CD4-positive, alpha-beta T cell treated with Interleukin-17A for 1 hour (primary cell): ENCODE measurements around the gene STK32C.
"Not testable (repeated sequence)": the region's sequence is repeated elsewhere in the genome, so short reads cannot be mapped to it uniquely, and the experiment has no call there.

Source experiments
- DNase-seq: peaks from one replicate; pipeline ENCODE4 v3.0.0-alpha.2; 2020

The STK32C gene

DNA sequence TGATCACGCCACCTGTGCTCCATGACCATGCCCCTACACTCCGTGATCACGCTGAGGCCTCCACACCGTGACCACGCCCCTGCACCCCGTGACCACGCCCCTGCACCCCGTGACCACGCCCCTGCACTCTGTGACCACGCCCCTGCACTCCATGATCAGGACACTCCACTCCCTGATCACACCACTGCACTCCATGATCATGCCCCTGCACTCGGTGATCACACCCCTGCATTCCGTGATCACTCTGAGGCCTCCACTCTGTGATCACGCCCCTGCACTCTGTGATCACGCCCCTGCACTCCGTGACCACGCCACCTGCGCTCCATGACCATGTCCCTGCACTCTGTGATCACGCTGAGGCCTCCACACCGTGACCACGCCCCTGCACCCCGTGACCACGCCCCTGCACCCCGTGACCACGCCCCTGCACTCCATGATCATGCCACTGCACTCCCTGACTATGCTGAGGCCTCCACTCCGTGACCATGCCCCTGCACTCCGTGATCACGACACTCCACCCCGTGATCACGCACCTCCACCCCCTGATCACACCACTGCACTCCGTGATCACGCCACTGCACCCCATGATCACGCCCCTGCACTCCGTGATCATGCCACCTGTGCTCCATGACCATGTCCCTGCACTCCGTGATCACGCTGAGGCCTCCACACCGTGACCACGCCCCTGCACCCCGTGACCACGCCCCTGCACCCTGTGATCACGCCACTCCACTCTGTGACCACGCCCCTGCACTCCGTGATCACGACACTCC, 27.7 kb downstream of the STK32C start:
- no peak for DNase-seq

DNA sequence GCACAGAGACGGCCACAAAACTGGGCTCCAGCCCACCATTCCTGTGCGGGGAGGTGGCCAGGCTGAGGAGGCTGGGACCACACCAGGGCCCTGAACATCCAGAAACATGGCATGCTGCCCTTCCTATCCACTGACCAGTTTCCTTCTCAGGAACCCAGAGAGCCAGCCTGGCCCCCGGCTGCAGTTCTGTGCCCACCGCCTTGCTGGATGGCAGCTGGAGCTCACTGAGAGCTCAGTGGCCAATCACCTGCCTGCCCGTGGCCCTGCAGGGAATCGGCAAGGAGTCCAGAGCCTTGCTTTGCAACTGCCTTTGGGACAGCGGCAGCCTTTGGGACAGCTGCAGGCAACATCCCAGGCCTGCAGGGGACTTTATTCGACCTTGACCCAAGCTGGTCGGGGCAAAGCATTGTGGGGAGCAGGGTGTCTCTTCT, 30.4 kb downstream of the STK32C start:
- DNase-seq, result no peak

DNA sequence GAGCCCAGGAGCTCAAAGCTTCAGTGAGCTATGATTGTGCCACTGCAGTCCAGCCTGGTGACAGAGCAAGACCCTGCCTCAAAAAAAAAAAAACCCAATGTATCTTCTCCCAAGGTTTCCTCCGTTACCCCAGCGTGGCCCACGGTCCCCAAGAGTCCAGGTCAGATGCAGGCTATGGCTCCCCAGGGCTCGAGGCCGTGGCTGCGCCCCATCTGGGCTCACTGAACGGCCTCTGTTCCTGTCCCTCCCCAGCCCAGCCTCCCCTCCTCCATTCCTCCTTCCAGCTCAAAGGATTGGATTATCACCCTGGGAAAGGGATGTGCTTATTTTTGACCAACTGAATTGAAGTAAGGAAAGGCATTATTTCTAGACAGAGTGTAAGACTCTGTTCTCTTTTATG, 31.0 kb downstream of the STK32C start:
- no peak for DNase-seq

DNA sequence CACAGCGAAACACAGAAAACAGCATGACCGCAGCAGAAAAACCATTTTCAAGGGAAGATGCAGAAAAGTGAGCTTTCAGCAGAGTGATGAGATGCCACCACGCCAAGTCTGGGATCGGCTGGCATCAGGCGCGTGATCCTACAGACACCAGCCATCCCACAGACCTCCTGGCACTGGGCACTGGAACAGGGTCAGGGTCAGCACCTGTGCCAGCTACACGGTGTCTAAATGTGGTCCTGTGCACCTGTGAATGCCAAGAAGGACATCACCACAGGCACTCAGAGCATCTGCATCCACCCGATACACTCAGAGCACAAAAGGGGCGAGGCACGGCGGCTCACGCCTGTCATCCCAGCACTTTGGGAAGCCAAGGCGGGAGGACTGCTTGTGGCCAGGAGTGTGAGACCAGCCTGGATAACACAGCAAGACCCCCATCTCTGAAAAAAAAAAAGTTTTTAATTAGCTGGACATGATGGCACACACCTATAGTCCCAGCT, 31.5 kb downstream of the STK32C start:
- DNase-seq, result no peak

DNA sequence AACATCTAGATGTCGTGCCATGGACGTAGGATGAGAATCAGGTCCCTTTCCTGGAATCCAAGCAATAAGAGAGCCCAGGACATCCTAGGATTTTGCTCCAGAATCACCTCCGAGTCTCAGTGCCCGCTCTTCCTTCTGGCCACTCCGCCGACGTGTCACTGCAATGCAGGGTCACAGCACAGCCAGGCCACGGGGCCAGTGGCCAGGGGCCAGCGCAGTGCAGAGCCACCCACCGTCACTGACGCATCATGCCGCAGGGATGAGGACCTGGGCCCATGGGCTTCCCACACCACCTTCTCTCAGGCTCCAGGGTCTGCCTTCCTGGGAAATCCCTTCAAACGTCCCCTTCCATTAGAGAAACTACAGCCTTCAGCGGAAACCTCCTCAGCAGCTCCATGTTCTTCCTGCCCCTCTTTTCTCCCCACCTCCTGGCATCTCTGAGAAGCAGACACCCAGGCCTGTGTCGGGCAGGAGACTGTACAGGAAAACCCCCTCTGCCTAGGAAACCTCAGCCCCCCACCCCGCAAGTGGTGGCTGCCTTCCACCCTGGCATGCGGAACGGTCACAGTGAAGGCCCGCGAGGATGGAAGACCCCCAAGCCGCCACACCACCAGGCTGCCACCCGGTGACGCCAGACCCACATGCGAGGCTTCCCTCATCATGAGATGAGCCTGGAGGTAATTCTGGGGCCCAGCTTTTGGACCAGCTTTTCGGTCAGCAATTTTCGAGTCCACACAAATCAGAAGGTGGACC, 32.1 kb downstream of the STK32C start:
- no peak for DNase-seq

DNA sequence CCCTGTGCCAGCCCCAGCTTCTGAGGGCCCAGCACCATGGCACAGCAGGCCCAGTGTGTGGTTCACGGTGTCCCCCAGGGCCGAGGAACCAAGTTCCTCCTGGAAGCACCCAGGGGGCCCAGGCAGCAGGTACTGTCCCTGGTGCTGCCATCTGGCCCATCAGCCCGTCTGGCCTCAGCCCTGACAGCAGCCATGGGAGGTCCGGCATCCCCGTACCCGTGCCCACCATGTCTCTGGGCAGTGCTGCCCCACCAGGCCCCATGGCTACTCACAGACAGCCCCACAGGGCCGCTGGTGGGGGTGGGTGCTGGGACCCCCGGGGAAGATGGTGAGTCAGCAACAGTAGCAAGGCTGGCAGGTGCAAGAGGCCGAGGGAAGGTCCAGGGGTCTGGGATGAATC, 32.8 kb downstream of the STK32C start:
- DNase-seq, result no peak

DNA sequence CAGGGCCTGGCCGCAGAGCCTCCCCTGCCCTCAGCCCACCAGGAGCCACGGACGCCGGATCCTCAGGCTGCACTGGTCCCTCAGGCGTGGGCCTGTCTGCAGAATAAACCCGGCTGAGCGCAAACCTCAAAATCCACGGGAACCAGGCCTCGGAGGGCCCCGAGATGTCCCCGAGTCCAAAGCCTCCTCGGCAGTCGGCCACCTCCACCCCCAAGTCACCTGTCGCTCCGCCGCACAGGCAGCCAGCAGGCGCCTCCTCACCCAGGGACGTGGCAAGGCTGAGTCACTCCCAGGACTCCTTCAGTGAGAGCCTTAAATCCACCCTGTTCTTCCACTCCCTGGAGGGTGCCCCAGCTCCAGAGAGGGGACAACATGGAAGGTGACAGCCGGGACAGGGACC, 33.2 kb downstream of the STK32C start:
- no peak for DNase-seq

DNA sequence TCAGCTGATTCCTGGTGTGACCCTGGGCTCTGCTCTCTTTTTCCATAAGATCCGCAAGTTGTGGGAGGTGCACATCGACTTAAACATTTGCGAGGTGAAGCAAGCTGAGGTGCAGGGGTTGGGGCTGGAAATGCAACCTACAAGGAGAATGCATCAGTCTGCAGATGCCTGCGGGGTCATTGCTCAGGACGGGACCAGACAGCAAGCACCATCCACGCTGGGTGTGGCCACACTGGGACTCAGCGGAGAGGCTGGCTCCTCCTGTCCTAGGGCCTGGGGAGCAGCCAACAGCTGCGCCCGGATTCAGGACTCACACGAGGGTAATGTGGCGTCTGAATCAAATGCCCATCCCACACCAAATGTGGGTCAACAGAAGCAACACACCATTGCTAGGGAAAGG, 33.8 kb downstream of the STK32C start:
- no peak for DNase-seq

DNA sequence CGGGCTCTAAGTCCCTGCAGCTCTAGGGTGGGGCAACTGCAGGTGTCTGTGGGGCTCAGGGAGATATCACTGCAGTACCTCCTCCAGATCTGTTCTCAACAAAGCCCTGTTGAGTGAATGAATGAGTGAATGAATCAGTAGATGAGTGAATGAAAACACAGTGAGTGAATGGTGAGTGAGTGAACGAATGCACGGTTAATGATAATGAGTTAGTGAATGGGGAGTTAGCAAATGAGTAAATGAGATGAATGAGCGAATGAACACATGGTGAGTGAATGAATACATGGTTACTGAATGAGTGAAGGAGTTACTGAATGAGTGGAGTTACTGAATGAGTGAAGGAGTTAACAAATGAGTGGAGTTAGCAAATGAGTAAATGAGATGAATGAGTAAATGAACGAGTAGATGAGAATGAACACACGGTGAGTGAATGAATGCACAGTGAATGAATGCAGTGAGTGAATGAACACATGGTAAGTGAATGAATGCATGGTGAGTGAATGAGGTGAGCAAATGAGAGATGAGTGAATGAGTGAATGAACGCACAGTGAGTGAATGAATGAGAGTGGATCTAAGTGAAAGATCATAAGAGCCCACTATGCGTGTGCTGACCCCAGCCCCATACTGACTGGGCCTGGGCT, 34.3 kb downstream of the STK32C start:
- DNase-seq, result no peak

DNA sequence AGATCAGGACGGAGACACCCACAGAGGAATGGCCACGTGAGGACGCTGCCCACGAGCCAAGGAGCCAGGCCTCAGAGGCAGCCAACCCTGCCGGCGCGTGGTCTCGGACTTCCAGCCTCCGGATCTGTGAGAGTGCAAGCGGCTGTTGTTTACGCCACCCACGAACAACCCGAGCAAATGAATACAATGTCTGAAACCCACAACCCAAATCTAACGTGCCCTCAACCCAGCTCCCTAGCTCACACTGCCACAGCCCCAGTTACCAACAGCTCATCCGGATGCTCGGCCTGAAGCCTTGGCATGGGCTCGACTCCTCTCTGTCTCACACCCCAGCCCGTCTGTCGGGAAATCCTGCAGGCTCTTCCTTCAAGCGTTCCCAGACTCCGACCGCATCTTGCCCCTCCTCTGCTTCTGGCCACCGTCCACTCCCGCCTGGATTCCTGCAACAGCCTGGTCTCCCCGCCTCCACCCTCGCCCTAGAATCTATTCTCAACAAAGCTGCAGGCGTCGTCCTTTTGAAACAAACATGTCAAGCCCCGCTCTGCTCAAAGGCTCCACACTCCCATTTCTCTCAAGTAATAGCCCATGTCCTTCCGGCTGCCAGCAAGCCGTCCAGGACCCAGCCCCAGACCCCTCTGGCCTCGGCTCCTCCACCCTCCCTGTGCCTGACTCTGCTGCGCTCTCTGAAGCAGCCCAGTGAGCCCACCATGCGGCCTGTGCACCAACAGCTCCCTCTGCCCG, 35.3 kb downstream of the STK32C start:
- DNase-seq, result no peak

DNA sequence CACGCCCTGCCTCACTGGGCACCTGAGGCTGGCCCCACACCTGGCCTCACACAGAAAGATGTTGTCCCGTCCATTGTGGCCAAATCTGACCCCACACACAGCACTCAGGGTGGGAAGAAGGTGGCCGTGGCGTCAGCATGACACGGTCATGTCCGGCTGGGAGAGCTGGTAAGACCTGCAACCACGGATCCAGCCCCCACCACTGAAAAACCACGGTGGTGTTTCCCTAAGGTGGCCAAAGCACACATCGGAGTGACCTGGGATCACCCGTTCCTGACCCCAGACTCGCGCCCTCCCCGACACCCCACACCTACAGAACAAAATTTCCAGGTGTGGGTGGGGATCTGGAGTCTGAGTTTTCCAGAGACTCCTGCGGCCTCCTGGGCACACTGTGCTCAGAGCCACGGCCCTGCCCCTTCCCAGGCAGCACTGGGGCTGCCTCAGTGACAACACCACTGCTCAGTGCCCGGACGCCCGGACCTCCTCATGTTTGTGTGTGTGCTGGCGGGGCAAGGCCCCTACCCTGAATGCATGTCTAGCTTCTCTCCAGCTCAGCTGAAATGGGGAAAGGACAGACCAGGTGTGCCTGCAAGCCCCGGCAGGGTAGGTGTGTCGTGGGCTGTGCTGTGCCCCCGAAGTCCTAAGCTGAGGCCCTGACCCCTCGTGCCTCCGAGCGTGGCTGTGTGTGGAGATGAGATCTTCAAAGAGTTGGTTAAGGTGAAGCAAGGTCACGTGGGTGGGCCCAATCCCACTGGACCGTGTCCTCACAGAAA, 36.1 kb downstream of the STK32C start:
- DNase-seq, result no peak

DNA sequence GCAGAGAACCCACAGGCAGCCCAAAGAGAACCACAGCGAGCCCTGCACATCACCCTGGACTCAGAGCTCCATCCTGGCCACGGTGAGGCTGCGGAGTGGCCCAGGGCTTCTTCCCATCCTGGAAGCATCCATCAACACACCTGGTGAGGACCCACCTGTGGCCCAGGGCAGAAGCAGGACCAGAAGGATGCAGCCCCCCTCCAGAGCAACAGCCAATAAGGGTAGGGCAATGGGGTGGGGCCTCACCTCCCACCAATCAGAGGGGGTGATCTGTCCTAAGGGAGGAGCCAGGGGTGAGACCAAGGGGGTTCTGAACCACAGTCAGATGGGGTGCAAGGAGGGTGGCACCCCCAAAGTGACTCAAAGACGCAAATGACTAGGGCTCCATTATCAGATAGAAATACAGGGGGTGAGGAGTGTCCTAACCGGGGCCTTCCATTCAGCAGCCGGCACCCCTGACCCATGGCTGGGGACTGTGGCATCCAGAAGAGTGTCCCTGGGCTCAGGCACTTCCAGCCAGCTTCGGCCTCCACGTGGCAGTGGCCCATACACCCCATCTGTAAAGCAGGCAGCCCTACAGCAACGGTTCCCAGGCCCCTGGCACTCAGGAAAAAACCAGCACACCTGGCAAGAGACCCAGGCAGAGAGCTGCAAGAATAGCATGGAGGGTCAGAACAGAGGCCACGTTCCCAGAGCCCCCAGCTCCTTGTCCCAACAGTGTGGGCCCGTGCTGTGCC, 36.9 kb downstream of the STK32C start:
- no peak for DNase-seq

DNA sequence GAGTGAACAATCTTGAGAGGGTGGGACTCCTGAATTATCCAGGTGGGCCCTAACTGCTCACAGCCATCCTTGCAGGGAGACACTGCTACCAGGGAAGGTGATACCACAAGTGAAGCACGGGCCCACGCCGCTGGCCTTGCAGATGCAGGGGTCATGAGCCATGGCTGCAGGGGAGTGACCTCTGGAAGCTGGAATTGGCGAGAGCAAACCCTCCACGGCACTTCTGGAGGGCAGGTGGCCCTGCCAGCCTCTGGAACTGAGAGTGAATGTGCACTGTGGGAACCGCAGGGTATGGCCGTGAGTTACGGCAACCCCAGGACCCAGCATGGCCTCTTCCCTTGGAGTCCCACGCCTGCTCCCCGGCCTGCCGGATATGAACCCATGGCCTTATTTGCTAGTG, 37.5 kb downstream of the STK32C start:
- no peak for DNase-seq

DNA sequence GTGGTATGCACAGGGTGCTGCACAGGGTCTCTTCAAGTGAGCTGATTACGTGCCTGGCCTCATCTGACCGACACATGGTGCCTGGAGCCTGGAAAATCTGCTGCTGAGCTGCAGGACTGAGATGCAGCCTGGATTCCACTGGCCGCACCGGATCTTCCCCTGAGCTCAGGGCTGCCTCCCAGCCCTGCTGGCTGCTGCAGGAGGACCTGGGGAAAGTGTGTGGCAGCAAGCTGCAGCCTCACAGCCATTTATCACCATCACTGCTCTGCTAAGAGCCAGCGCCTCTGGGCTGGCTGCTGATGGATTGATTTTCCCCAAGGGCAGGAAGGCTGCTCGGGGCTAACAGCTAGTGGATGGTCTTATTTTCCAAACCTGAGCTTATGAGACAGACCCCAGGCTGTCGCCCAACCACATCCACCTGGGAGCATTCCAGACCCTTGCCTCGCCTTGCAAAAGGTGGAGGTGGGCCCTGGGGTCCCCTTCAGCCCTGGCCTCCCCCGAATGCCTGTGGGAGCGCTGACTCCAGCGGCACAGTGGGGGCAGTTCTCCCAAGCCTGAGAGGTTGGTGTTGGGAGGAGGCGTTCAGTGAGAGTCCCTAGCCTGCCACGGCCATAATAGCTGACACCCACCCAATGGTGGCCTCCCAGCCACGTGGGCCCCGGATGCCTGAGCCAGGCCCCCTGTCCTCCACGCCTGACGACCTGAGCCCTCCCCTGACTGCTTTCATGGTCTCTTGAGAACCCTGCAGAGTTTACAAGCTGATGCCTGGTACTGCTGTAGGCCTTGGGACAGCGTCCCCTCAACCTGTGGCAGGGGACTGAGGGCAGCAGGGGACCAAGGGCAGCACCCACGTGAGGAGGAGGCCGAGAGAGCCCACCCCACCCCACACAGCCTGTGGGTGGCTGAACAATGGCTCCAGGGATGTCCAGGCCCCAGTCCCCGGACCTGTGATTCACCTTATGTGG, 38.2 kb downstream of the STK32C start:
- DNase-seq, result no peak

DNA sequence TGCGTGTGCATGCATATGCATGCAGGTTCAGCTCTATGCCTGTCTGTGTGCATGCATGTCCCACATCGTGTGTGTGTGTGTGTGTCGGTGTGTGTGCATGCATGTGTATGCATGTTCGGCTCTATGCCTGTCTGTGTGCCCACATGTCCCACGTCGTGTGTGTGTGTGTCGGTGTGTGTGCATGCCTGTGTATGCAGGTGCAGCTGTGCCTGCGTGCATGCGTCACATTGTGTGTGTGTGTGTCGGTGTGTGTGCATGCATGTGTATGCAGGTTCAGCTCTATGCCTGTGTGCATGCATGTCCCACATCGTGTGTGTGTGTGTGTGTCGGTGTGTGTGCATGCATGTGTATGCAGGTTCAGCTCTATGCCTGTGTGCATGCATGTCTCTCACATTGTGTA, 39.8 kb downstream of the STK32C start:
- not testable (repeated sequence) for DNase-seq

DNA sequence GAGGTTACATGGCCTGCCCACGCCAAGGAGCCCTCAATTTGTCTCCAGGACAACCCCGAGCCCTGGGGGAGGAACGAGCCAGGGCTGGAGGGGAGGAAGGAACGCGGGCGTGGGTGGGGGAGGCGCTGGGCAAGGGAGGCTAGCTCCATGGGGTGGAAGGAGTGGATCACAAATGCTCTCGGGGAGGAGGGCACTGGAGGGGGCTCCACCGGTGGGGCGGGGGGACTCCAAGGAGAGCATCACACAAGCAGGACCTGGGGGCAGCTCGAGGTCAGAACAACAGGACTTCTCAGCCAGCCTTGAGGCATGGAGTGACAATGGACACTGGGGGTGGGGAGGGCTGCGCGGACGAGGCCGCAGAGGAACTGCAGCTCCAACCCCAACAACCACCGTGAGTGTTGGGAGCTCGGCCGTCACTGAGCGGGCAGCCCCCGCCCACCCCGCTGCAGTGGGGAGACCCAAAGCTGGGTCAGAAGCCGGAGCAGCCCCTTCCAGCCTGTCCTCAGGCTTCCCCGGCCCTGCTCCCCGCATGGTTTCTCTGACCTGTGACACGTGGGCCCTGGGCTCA, 41.1 kb downstream of the STK32C start:
- no peak for DNase-seq

DNA sequence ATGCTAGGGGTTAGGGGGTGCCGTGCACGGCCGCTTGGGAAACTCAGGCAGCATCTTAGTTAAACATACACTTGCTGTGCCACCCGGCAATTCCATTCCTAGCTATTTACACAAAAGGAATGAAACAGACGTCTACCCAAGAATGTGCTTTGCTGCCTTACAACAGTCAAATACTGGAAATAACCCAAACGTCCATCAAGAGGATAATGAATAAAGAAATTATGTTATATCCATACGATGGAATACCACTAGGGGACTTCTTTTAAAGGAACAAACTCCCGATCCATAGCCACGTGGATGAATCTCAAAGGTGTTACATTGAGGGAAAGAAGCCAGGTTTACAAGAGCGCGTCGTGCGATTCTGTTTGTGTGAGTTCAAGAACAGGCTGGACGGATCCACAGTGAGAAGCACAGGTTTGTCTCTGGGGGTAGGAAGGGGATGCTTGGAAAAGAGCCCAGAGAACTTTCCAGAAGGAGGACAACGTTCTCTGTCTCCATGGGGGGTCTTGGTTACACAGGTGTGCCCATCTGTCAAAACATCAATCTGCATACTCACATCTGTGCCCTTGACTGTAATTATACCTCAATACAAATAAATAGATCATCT, 41.8 kb downstream of the STK32C start:
- no peak for DNase-seq

DNA sequence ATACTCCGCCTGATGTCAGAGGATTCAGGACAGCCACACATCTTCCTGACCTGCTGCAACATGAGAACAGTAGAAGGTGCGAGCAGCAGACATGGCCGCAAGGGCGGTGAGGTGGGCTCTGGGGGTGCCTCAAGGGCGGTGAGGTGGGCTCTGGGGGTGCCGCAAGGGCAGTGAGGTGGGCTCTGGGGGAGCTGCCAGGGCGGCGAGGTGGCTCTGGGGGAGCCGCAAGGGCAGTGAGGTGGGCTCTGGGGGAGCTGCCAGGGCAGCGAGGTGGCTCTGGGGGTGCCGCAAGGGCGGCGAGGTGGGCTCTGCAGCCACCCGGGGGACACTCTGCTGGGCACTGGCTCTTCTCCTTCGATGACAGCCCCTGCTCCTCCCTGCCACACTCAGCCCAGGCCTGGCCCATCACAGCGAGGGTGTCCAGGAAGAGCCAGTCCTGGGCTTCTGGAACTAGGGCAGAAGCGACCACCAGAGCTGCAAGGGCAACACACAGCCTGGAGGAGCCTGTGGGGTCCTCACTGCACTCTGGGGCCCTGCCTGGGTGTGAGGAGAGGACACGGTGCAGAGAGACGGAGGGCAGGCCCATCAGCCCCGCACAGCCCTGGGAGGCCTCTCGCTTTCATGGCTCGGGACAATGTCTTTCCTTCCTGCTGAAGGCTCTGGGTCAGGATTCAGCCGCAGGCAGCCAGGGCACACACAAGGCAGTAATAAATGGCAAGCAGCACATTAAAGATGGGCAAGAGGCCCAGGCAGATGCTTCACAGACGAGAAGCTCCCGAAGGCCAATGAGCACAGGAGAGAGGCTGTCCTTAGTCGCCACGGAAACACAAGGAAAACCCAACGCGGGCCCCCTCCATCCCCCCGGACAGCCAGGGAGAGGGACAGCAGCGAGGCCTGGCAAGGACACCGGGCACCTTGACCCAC, 42.5 kb downstream of the STK32C start:
- no peak for DNase-seq
